H1 (cell line): ENCODE measurements around the gene URGCP. TPM values are rescaled to one million over a fixed set of nuclear protein-coding genes. Genes with fewer than 3 reads are reported as not detected.

Experiments used
- CTCF ChIA-PET: fragments of 300-600 bp; sonication (Branson Sonifier 250); formaldehyde crosslinking; loops from one replicate; lab custom pipeline; 2021; ENCODE audit not compliant: partially characterized antibody; lab: Charles Lee
- POLR2A ChIA-PET: fragments of 300-600 bp; sonication (Branson Sonifier 250); formaldehyde crosslinking; loops from one replicate; lab custom pipeline; 2021; ENCODE audit warnings: inconsistent platforms; ENCODE audit not compliant: partially characterized antibody; lab: Charles Lee
- DNase-seq, 2 experiments: peaks; one replicate each; pipeline versions ENCODE4 v3.0.0 to v3.0.0-alpha.2; 2010 to 2022; ENCODE audit warnings: low spot score in 2 of 2, low read depth in 1 of 2, mixed read lengths in 1 of 2
- FAIRE-seq: peaks from 2 replicates; lab custom pipeline; 2011; peaks lifted over from hg19 to GRCh38; lab: Jason Lieb, UNC
- H2AFZ ChIP-seq: 2 replicates; pipeline ENCODE4 v1.8.1; 2012; ENCODE audit warnings: low read length, inconsistent platforms
- H2AK5ac ChIP-seq: 2 replicates; pipeline ENCODE4 v1.6.1; 2013; ENCODE audit warnings: low read depth, low read length
- H2BK120ac ChIP-seq: replicated peaks from 2 replicates; pipeline ENCODE3; 2013; ENCODE audit warnings: low read depth, low read length, inconsistent platforms
- H2BK12ac ChIP-seq: 2 replicates; pipeline ENCODE4 v1.6.1; 2013; ENCODE audit warnings: low read depth, low read length
- H2BK15ac ChIP-seq: 2 replicates; pipeline ENCODE4 v1.6.1; 2013; ENCODE audit warnings: low read length
- H2BK20ac ChIP-seq: 2 replicates; pipeline ENCODE4 v1.6.1; 2013; ENCODE audit warnings: low read length
- H2BK5ac ChIP-seq: 2 replicates; pipeline ENCODE4 v1.6.1; 2013; ENCODE audit warnings: low read depth, low read length
- H3K14ac ChIP-seq: 2 replicates; pipeline ENCODE4 v1.6.1; 2013; ENCODE audit warnings: inconsistent platforms; ENCODE audit not compliant: insufficient read length
- H3K18ac ChIP-seq: 2 replicates; pipeline ENCODE4 v1.6.1; 2013; ENCODE audit warnings: low read length; ENCODE audit errors: extremely low read depth
- H3K23ac ChIP-seq: 2 replicates; pipeline ENCODE4 v1.6.1; 2013; ENCODE audit warnings: inconsistent platforms; ENCODE audit not compliant: insufficient read length
- H3K23me2 ChIP-seq: 2 replicates; pipeline ENCODE4 v1.6.1; 2013; ENCODE audit warnings: low read depth, low read length
- H3K27ac ChIP-seq: 2 replicates; pipeline ENCODE4 v1.6.1; 2011; ENCODE audit warnings: low read depth, low read length, inconsistent platforms
- H3K27me3 ChIP-seq, 4 experiments: replicated peaks in 1 of 4; 1 replicate in 1 of 4; 2 replicates in 3 of 4; pipeline versions ENCODE4 v1.6.1 to v1.8.1; 2011 to 2013; ENCODE audit warnings: low read length in 3 of 4, mild to moderate bottlenecking in 3 of 4, inconsistent platforms in 2 of 4, mixed read lengths in 2 of 4, moderate library complexity in 1 of 4; ENCODE audit not compliant: control insufficient read depth in 3 of 4, insufficient read depth in 3 of 4; ENCODE audit errors: extremely low read depth in 1 of 4
- H3K36me3 ChIP-seq, 4 experiments: 2 replicates each; pipeline versions ENCODE4 v1.6.1 to v1.8.1; 2011 to 2013; ENCODE audit warnings: mild to moderate bottlenecking in 4 of 4, low read length in 3 of 4, moderate library complexity in 2 of 4, control low read depth in 1 of 4, inconsistent platforms in 1 of 4; ENCODE audit not compliant: insufficient read depth in 4 of 4, control insufficient read depth in 2 of 4
- H3K4ac ChIP-seq: replicated peaks from 2 replicates; pipeline ENCODE3; 2013; ENCODE audit warnings: low read length, low read depth, mixed read lengths, inconsistent platforms; ENCODE audit not compliant: insufficient read length
- H3K4me1 ChIP-seq, 4 experiments: replicated peaks in 1 of 4; 1 replicate in 1 of 4; 2 replicates in 3 of 4; pipeline versions ENCODE4 v1.6.1 to v1.8.1; 2011 to 2013; ENCODE audit warnings: low read length in 3 of 4, inconsistent platforms in 2 of 4, mixed read lengths in 1 of 4; ENCODE audit not compliant: insufficient read depth in 4 of 4, control insufficient read depth in 3 of 4
- H3K4me2 ChIP-seq, 2 experiments: 2 replicates each; pipeline versions ENCODE4 v1.6.1 to v1.8.1; 2011 to 2013; ENCODE audit warnings: low read depth in 2 of 2, low read length in 2 of 2, control low read depth in 1 of 2, inconsistent platforms in 1 of 2, mild to moderate bottlenecking in 1 of 2; ENCODE audit not compliant: insufficient read depth in 1 of 2
- H3K4me3 ChIP-seq, 4 experiments: fragments of 200-600, 300-600 bp in 1 of 4; sonication (generic), shearing (Covaris generic), sonication (Bioruptor Twin) in 1 of 4; 2 replicates each; pipeline versions ENCODE4 v1.5.1 to v1.8.1; 2011 to 2016; ENCODE audit warnings: low read length in 4 of 4, low read depth in 3 of 4, control low read depth in 2 of 4, inconsistent platforms in 2 of 4, mild to moderate bottlenecking in 2 of 4, mixed read lengths in 1 of 4, moderate library complexity in 1 of 4; ENCODE audit not compliant: insufficient read depth in 2 of 4; ENCODE audit errors: extremely low read depth in 1 of 4
- H3K56ac ChIP-seq: replicated peaks from 2 replicates; pipeline ENCODE3; 2013; ENCODE audit warnings: low read depth, mild to moderate bottlenecking, mixed read lengths, low read length, inconsistent platforms; ENCODE audit not compliant: insufficient read length
- H3K79me1 ChIP-seq: 2 replicates; pipeline ENCODE4 v1.6.1; 2013; ENCODE audit warnings: low read depth, low read length, control low read depth
- H3K79me2 ChIP-seq, 2 experiments: 2 replicates each; pipeline versions ENCODE4 v1.6.1 to v1.8.1; 2012 to 2013; ENCODE audit warnings: low read length in 2 of 2, mild to moderate bottlenecking in 2 of 2, inconsistent platforms in 1 of 2; ENCODE audit not compliant: insufficient read depth in 2 of 2, control insufficient read depth in 1 of 2
- H3K9ac ChIP-seq, 4 experiments: replicated peaks in 1 of 4; 1 replicate in 1 of 4; 2 replicates in 3 of 4; pipeline versions ENCODE4 v1.6.1 to v1.8.1; 2011 to 2013; ENCODE audit warnings: low read depth in 3 of 4, low read length in 3 of 4, control low read depth in 2 of 4, mild to moderate bottlenecking in 2 of 4, moderate library complexity in 2 of 4, inconsistent platforms in 1 of 4; ENCODE audit errors: extremely low read depth in 1 of 4
- H3K9me3 ChIP-seq, 2 experiments: 2 replicates each; pipeline versions ENCODE4 v1.6.1 to v1.8.1; 2012 to 2013; ENCODE audit warnings: mild to moderate bottlenecking in 2 of 2, moderate library complexity in 2 of 2, control low read depth in 1 of 2, inconsistent platforms in 1 of 2, low read depth in 1 of 2, low read length in 1 of 2, mixed read lengths in 1 of 2; ENCODE audit not compliant: insufficient read depth in 2 of 2
- H4K20me1 ChIP-seq, 2 experiments: replicated peaks in 1 of 2; 2 replicates each; pipeline versions ENCODE3 to v1.8.1; 2011 to 2013; ENCODE audit warnings: inconsistent platforms in 2 of 2, low read length in 2 of 2, mild to moderate bottlenecking in 1 of 2; ENCODE audit not compliant: insufficient read depth in 2 of 2, control insufficient read depth in 1 of 2
- H4K5ac ChIP-seq: 2 replicates; pipeline ENCODE4 v1.6.1; 2013; ENCODE audit warnings: low read length, low read depth, mixed read lengths, inconsistent platforms; ENCODE audit not compliant: insufficient read length
- H4K8ac ChIP-seq: 2 replicates; pipeline ENCODE4 v1.8.0; 2013; ENCODE audit warnings: mild to moderate bottlenecking, moderate library complexity, low read length, inconsistent platforms; ENCODE audit not compliant: insufficient read depth; ENCODE audit errors: extremely low read depth
- H4K91ac ChIP-seq: replicated peaks from 2 replicates; pipeline ENCODE3; 2013; ENCODE audit warnings: low read length, mixed read lengths, inconsistent platforms; ENCODE audit not compliant: insufficient read length
- HDAC2 ChIP-seq, 2 experiments: fragments of 300-600 bp in 1 of 2; sonication (generic) in 1 of 2; IDR thresholded peaks; 2 replicates each; pipeline ENCODE4 v1.6.1; 2011 to 2012; ENCODE audit warnings: low read depth in 2 of 2, low read length in 2 of 2, mild to moderate bottlenecking in 2 of 2, moderate library complexity in 2 of 2, borderline replicate concordance in 1 of 2, inconsistent platforms in 1 of 2
- SIX5 ChIP-seq: IDR thresholded peaks from 2 replicates; pipeline ENCODE4 v1.6.1; 2011; ENCODE audit warnings: mild to moderate bottlenecking, low read depth, low read length
- SP4 ChIP-seq: IDR thresholded peaks from 2 replicates; pipeline ENCODE4 v1.6.1; 2012; ENCODE audit warnings: low read length, inconsistent platforms
- WGBS, 2 experiments: shearing (Covaris generic) in 1 of 2; methylation state at CpG; one replicate each; pipeline versions ENCODE4 v1.1.6 to v1.1.7; 2013 to 2015; ENCODE audit warnings: low lambda C conversion rate in 2 of 2, mixed read lengths in 2 of 2, inconsistent platforms in 1 of 2, low coverage in 1 of 2, missing lambda C conversion rate in 1 of 2; ENCODE audit not compliant: insufficient replicate concordance in 2 of 2, insufficient coverage in 1 of 2, insufficient read length in 1 of 2; ENCODE audit errors: extremely low coverage in 1 of 2, missing lambda C conversion rate in 1 of 2; 5-methylcytosine and 5-hydroxymethylcytosine counted together
- polyA plus RNA-seq, 7 experiments: library from polyadenylated mRNA; depleted of rRNA in 3 of 7; stranded (reverse) in 5 of 7; unstranded in 2 of 7; fragments of >200 nt in 5 of 7; fragments of 200-250 nt in 2 of 7; gene quantifications; 1 replicate in 5 of 7; 2 replicates in 1 of 7; 4 replicates in 1 of 7; pipeline versions ENCODE4 v1.2.1 to v1.2.3, GENCODE V29; 2011 to 2013; ENCODE audit warnings: missing spikeins in 2 of 7, mixed read lengths in 2 of 7
- total RNA-seq: library from RNA; stranded (reverse); fragmentation: NEBNext Ultra II Directional; extraction: Animal tissue kit (Norgen Biotek cat#: 25700); gene quantifications from 2 replicates; pipeline ENCODE4 v1.2.1, GENCODE V29; 2021

The URGCP gene
- total and polyA plus RNA-seq, 2 of the 8 experiments (the other 6 are each of a cell fraction or from before 2014, with no cell fraction given) = 9.0 to 18.7 TPM

- no peak overlapping the region for H4K8ac ChIP-seq
- no peak overlapping the region for H3K4me3 ChIP-seq
- H3K4me2 ChIP-seq = no peak overlapping the region
- H2BK12ac ChIP-seq = no peak overlapping the region
- H3K4ac ChIP-seq = no peak overlapping the region
- H4K20me1 ChIP-seq = peaks cover 0 to 2% of the 10 kb centered on the region in 2 experiments
- no peaks in the 10 kb centered on the region for H3K27me3 ChIP-seq
- H2BK15ac ChIP-seq = no peak overlapping the region
- H3K18ac ChIP-seq = no peak overlapping the region
- H3K9ac ChIP-seq = no peak overlapping the region
- no peaks in the 10 kb centered on the region for H3K4me1 ChIP-seq
- H2BK20ac ChIP-seq = no peak overlapping the region
- CTCF ChIA-PET = interaction anchor here (0.7 kb wide), 2 partner anchors 42 to 89 kb away, joined by 3 to 4 read pairs; no protein-coding TSS in a partner anchor
- H3K23me2 ChIP-seq = no peaks in the 10 kb centered on the region
- H2BK120ac ChIP-seq = no peak overlapping the region
- FAIRE-seq (no peak), DNase-seq (no peak)
- H3K23ac ChIP-seq = no peak overlapping the region
- H2AFZ ChIP-seq = no peak overlapping the region
- H2BK5ac ChIP-seq = no peak overlapping the region
- H3K27ac ChIP-seq = no peak overlapping the region
- no peak overlapping the region for H3K14ac ChIP-seq
- H3K79me2 ChIP-seq = peaks cover 0 to 32% of the 10 kb centered on the region in 2 experiments; a peak in 2 of 4 replicates
- no peak overlapping the region for H2AK5ac ChIP-seq
- no peaks in the 10 kb centered on the region for H3K9me3 ChIP-seq
- POLR2A ChIA-PET = interaction anchor here (2.7 kb wide), 1 partner anchor 9 kb away, joined by 13 read pairs; no protein-coding TSS in a partner anchor
- H4K5ac ChIP-seq = no peak overlapping the region
- TF ChIP-seq SIX5 = no peak
- no peak for TF ChIP-seq HDAC2 (IDR thresholded peaks at IDR 0.05; ENCODE audit: borderline replicate concordance in 1 of 2, low read depth in 2 of 2, low read length in 2 of 2)
- no peak for TF ChIP-seq SP4
- peaks cover 5% of the 10 kb centered on the region; the same call in 1 of the 2 replicates for H3K79me1 ChIP-seq
- no peak overlapping the region for H4K91ac ChIP-seq
- WGBS, 2 experiments = 95% methylated on average over 8 of the region's 8 CpGs; no CpG with 5 or more reads in 1 of the 2 experiments
- no peak overlapping the region for H3K56ac ChIP-seq
- H3K36me3 ChIP-seq = no peaks in the 10 kb centered on the region
These were observed 10.5 kb downstream of the URGCP start for GRCh38 chr7:43895847-43896415.
